GM12875 (cell line): ENCODE measurements around the gene POLD2.

ENCODE experiments used
- H3K4me3 ChIP-seq: one replicate; pipeline ENCODE4 v1.5.1; 2011; ENCODE audit warnings: low read depth, low read length, control low read depth
- TF ChIP-seq, protein P1 (sequence below): IDR thresholded peaks from 2 replicates; pipeline ENCODE4 v1.5.1; 2011; ENCODE audit warnings: low read depth, mild to moderate bottlenecking, control low read depth, inconsistent platforms, low read length, moderate library complexity, borderline replicate concordance; ENCODE audit not compliant: insufficient read depth

The POLD2 gene

DNA sequence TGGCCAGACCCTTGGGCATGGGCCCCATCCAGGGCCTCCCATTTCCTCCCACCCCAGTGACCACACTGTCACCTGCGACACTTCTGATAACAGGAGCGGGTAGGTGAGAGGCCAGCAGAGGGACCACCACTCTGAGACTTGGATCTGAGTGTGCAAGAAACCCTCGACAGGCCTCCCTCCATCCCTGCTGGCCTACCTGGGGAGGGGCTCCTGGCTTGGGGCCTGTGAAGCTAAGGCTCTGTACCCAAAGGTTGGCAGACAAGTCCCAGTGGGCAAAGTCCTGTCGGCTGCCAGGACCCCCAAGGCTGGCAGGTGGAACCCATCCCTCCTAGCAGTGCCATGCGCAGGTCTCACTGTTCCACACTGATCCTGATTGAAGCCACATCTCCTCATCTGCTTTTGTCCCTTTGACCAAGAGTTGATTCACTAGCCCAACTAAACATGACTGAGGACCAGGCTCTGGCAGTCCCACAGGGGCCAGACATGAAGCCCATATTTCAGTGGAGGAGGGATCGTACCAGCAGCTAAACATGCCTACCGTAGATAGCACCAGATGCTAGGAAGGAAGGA, 56.8 kb downstream of the POLD2 start:
- H3K4me3 ChIP-seq, result no peak overlapping the region
- TF ChIP-seq, protein P1, sequence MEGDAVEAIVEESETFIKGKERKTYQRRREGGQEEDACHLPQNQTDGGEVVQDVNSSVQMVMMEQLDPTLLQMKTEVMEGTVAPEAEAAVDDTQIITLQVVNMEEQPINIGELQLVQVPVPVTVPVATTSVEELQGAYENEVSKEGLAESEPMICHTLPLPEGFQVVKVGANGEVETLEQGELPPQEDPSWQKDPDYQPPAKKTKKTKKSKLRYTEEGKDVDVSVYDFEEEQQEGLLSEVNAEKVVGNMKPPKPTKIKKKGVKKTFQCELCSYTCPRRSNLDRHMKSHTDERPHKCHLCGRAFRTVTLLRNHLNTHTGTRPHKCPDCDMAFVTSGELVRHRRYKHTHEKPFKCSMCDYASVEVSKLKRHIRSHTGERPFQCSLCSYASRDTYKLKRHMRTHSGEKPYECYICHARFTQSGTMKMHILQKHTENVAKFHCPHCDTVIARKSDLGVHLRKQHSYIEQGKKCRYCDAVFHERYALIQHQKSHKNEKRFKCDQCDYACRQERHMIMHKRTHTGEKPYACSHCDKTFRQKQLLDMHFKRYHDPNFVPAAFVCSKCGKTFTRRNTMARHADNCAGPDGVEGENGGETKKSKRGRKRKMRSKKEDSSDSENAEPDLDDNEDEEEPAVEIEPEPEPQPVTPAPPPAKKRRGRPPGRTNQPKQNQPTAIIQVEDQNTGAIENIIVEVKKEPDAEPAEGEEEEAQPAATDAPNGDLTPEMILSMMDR, result no peak

DNA sequence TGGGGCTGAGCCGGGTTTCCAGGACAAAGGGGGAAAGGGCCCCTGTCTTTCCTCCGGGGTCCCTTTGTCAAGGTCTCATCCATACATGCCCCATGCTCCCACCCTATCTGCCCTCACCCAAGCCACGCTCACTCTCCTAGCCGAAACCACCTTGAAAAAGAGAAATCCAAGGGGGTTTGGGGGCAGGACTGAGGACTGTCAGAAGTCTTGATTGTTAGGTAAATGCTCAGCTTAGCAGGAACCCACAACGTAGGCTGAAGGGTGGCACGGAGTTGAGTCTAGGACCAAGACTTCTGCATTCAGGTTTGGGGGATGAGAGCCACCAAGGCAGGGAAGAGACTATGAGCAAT, 57.3 kb downstream of the POLD2 start:
- TF ChIP-seq, protein P1, result no peak
- no peak overlapping the region for H3K4me3 ChIP-seq

GRCh38 chr7:44065431-44066110, 57.8 kb downstream of the POLD2 start, which contains the start of gene PGAM2:
Gene PGAM2 (minus strand): TSS chr7:44065567. CDS start chr7:44065529, 38 bp downstream.
- H3K4me3 ChIP-seq, result no peak within 1 kb of the TSS
- TF ChIP-seq, protein P1, result no peak

DNA sequence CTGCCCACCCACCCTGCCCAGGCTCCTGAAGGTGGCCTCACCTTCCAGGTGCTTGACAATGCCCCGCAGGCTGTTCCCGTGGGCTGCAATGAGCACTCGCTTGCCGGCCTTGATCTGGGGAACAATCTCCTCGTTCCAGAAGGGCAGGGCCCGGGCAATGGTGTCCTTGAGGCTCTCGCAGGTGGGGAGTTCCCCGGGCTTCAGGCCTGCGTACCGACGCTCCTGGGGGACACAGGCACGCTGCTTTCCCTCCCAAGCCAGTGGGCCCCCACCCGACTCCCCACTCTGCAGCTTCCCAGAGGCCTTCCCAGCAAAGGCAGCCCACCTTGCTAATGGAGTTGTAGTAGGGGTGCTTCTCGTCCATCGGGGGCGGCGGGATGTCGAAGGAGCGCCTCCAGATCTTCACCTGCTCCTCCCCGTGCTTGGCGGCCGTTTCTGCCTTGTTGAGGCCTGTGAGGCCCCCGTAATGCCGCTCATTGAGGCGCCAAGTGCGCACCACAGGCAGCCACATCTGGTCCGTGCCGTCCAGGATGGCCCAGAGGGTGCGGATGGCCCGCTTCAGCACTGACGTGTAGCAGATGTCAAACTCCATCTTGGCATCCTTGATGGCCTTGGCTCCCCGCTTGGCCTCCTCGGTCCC, 58.4 kb downstream of the POLD2 start:
- H3K4me3 ChIP-seq, result no peak overlapping the region
- TF ChIP-seq, protein P1, result no peak
